ENCODE data around the gene PDGFA.

The PDGFA gene

DNA sequence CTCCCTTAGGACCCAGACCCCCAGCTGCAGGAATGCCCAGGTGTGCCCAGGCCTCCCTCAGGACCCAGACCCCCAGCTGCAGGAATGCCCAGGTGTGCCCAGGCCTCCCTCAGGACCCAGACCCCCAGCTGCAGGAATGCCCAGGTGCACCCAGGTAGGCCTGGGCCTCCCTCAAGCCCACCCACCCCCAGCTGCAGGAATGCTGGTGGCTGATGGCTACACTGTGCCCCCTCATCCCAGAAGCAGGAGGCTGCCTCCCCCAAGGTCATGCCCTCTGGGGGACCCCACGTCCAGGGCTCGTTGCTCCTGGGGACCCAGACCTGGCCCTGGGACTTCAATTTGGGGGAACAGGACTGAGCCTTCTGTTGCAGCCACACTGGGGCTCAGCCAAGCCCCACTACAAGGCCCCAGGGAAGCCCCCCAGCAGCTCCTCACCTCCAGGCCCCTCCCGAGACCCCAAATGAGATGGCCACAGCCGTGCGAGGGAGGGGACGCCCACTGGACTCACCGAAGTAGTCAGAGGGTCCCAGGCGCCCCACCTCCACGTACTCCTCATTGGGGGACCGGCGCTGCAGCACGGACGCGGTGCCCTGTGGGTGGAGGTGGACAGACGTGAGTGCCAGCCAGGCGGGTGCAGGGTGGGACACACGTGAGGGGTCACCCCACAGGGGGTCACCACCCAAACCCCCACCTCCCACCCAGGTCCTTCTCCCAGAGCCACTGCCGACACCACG is 31.4 kb upstream of the PDGFA start:
- H3K4me3 ChIP-seq (ENCODE audit: low read depth in 1 of 2, low read length in 2 of 2), result no peak overlapping the region
- H3K79me2 ChIP-seq (ENCODE audit: insufficient read depth, low read length), result no peaks in the 10 kb centered on the region
- ATAC-seq (ENCODE audit: insufficient read depth, low read depth) (no peak), DNase-seq (no peak)
- H3K27me3 ChIP-seq (ENCODE audit: insufficient read depth, low read length, poor library complexity), result no peaks in the 10 kb centered on the region
- H3K27ac ChIP-seq (ENCODE audit: low read length), result no peak overlapping the region
- TF ChIP-seq, protein P1, sequence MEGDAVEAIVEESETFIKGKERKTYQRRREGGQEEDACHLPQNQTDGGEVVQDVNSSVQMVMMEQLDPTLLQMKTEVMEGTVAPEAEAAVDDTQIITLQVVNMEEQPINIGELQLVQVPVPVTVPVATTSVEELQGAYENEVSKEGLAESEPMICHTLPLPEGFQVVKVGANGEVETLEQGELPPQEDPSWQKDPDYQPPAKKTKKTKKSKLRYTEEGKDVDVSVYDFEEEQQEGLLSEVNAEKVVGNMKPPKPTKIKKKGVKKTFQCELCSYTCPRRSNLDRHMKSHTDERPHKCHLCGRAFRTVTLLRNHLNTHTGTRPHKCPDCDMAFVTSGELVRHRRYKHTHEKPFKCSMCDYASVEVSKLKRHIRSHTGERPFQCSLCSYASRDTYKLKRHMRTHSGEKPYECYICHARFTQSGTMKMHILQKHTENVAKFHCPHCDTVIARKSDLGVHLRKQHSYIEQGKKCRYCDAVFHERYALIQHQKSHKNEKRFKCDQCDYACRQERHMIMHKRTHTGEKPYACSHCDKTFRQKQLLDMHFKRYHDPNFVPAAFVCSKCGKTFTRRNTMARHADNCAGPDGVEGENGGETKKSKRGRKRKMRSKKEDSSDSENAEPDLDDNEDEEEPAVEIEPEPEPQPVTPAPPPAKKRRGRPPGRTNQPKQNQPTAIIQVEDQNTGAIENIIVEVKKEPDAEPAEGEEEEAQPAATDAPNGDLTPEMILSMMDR (IDR thresholded peaks at IDR 0.05; ENCODE audit: borderline replicate concordance, extremely low read depth, low read length, poor library complexity, severe bottlenecking), result no peak
- TF ChIP-seq EZH2 (IDR thresholded peaks at IDR 0.05; ENCODE audit: borderline replicate concordance, low read depth, low read length, severe bottlenecking), result no peak
- H2AFZ ChIP-seq (ENCODE audit: low read depth, low read length), result no peak overlapping the region
- H3K4me2 ChIP-seq (ENCODE audit: insufficient read depth, low read length), result no peak overlapping the region
- no peak overlapping the region for H3K9ac ChIP-seq (ENCODE audit: low read depth, low read length)
- H3K4me1 ChIP-seq (ENCODE audit: insufficient read depth, low read length), result no peaks in the 10 kb centered on the region
- H3K36me3 ChIP-seq (ENCODE audit: insufficient read depth, low read length), result peaks cover 38% of the 10 kb centered on the region
- H4K20me1 ChIP-seq (ENCODE audit: insufficient read depth, low read length), result peaks cover 4% of the 10 kb centered on the region; the same call in 1 of the 2 replicates
- no peaks in the 10 kb centered on the region for H3K9me3 ChIP-seq (ENCODE audit: insufficient read depth, low read length, severe bottlenecking)

DNA sequence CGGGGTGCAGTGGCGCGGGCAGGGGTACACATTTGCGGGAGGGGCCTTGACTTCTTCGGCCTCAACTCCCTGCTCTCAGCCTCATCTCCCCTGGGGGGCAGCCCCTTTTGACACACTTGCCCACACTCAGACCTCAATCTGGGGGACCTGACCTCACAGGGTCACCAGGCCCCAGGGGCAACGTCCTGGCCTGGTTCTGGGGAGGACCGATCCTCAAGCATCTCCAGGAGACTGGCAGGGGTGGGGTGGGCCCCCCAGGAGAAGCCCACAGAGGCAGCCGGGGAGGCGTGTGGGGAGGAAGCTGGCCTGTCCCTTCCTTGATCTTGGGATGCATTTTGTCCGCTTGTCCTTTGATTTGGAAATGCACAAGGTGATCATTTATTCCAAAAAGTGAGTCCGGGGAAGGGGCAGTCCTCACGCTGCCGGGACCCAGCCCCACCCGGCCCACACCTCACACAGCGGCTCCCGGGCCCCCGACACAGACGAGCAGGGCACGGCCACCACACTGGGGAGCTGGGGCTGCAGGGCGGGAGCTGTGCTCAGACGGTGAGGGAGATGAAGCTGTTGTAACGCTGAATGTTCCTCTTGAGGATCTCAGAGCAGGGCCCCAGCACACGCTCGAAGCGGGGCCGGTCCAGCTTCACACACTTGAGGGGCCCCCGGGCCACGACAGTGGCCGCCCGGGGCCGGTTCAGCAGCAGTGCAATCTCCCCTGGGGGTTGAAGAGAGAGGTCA is 30.4 kb upstream of the PDGFA start:
- no peak for DNase-seq
- peaks cover 32% of the 10 kb centered on the region for H3K36me3 ChIP-seq (ENCODE audit: insufficient read depth, low read length)
- H2AFZ ChIP-seq (ENCODE audit: low read depth, low read length), result no peak overlapping the region
- no peaks in the 10 kb centered on the region for H3K27me3 ChIP-seq (ENCODE audit: insufficient read depth, low read length, poor library complexity)
- H3K4me1 ChIP-seq (ENCODE audit: insufficient read depth, low read length), result no peaks in the 10 kb centered on the region
- H4K20me1 ChIP-seq (ENCODE audit: insufficient read depth, low read length), result peaks cover 3% of the 10 kb centered on the region; the same call in 1 of the 2 replicates
- no peak overlapping the region for H3K9ac ChIP-seq (ENCODE audit: low read depth, low read length)
- H3K4me3 ChIP-seq (ENCODE audit: low read depth in 1 of 2, low read length in 2 of 2), result no peak overlapping the region
- no peak overlapping the region for H3K27ac ChIP-seq (ENCODE audit: low read length)
- ATAC-seq (ENCODE audit: insufficient read depth, low read depth), result no peak
- H3K79me2 ChIP-seq (ENCODE audit: insufficient read depth, low read length), result no peaks in the 10 kb centered on the region
- TF ChIP-seq, protein P1 (IDR thresholded peaks at IDR 0.05; ENCODE audit: borderline replicate concordance, extremely low read depth, low read length, poor library complexity, severe bottlenecking), result no peak
- TF ChIP-seq EZH2 (IDR thresholded peaks at IDR 0.05; ENCODE audit: borderline replicate concordance, low read depth, low read length, severe bottlenecking), result no peak
- no peaks in the 10 kb centered on the region for H3K9me3 ChIP-seq (ENCODE audit: insufficient read depth, low read length, severe bottlenecking)
- H3K4me2 ChIP-seq (ENCODE audit: insufficient read depth, low read length), result no peak overlapping the region

DNA sequence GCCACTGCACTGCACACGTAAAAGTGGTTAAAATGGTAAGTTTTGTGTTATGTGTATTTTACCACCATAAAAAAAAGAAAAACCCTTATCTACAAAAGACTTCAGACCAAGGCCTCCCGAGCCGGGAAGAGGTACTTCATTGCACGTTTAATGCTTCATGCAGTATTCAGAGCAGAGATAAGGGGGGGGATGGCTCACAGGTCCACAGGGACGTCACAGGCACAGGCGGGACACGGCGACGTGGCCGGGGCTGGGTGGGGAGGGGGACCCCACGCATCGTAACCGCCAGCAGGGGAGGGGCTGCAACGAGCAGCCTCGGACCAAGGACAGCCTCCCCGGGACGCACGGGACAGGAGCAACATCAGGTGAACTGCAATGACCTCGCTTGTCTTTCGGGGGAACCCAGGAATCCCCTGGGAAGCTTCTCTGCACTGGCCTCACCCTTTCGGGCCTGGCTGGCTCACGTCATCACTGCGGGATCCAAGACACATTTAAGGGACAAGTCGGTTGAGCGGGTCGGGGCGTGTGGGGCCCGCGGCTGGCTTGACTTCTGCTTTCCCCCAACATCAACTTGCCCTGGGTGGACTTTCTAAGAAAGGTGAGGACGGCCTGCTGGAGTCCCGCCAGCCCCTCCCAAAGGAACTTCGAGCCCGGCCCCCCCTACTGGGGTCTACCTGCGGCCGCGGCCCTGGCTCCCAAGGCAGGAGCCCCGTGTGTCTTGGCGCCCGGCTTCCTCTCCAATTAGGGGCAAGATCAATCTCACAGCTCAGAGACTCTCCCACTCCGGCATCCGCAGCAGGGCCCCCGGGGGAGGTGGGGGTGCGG is 29.6 kb upstream of the PDGFA start:
- no peak overlapping the region for H3K27ac ChIP-seq (ENCODE audit: low read length)
- H4K20me1 ChIP-seq (ENCODE audit: insufficient read depth, low read length), result no peaks in the 10 kb centered on the region
- no peaks in the 10 kb centered on the region for H3K4me1 ChIP-seq (ENCODE audit: insufficient read depth, low read length)
- no peak overlapping the region for H3K9ac ChIP-seq (ENCODE audit: low read depth, low read length)
- H3K27me3 ChIP-seq (ENCODE audit: insufficient read depth, low read length, poor library complexity), result no peaks in the 10 kb centered on the region
- H2AFZ ChIP-seq (ENCODE audit: low read depth, low read length), result no peak overlapping the region
- no peak overlapping the region for H3K4me2 ChIP-seq (ENCODE audit: insufficient read depth, low read length)
- no peaks in the 10 kb centered on the region for H3K79me2 ChIP-seq (ENCODE audit: insufficient read depth, low read length)
- H3K36me3 ChIP-seq (ENCODE audit: insufficient read depth, low read length), result peaks cover 26% of the 10 kb centered on the region
- no peak overlapping the region for H3K4me3 ChIP-seq (ENCODE audit: low read depth in 1 of 2, low read length in 2 of 2)
- no peak for ATAC-seq (ENCODE audit: insufficient read depth, low read depth)
- no peaks in the 10 kb centered on the region for H3K9me3 ChIP-seq (ENCODE audit: insufficient read depth, low read length, severe bottlenecking)
- no peak for TF ChIP-seq EZH2 (IDR thresholded peaks at IDR 0.05; ENCODE audit: borderline replicate concordance, low read depth, low read length, severe bottlenecking)
- TF ChIP-seq, protein P1 (IDR thresholded peaks at IDR 0.05; ENCODE audit: borderline replicate concordance, extremely low read depth, low read length, poor library complexity, severe bottlenecking), result no peak
- no peak for DNase-seq
